Kidney (tissue), 14 donors: ENCODE measurements around the gene GFRA1. TPM values are rescaled to one million over a fixed set of nuclear protein-coding genes. Genes with fewer than 3 reads are reported as not detected.
A peak's percentile ranks its signal among the peaks of the same experiment; 100 is the strongest.

ENCODE experiments used
- DNase-seq, 5 donors: peaks; one replicate each; pipeline ENCODE4 v3.0.0-alpha.2; 2013 to 2020
- FAIRE-seq: peaks from 2 replicates; lab custom pipeline; 2012; peaks lifted over from hg19 to GRCh38; lab: Jason Lieb, UNC
- H3K27ac ChIP-seq, 2 donors: one replicate each; pipeline ENCODE4 v1.7.0; 2013; ENCODE audit warnings: low read depth in 2 of 2, low read length in 2 of 2, inconsistent platforms in 1 of 2
- H3K27me3 ChIP-seq: one replicate; pipeline ENCODE4 v1.7.1; 2013; ENCODE audit warnings: low read length, inconsistent platforms; ENCODE audit not compliant: control insufficient read depth, insufficient read depth
- H3K36me3 ChIP-seq, 3 donors: one replicate each; pipeline versions ENCODE4 v1.7.0 to v1.7.1; 2013; ENCODE audit warnings: low read length in 3 of 3, control low read depth in 1 of 3, inconsistent platforms in 1 of 3; ENCODE audit not compliant: insufficient read depth in 3 of 3, control insufficient read depth in 2 of 3
- H3K4me1 ChIP-seq, 3 donors: one replicate each; pipeline versions ENCODE4 v1.7.0 to v1.7.1; 2013; ENCODE audit warnings: low read length in 3 of 3, inconsistent platforms in 1 of 3, low read depth in 1 of 3; ENCODE audit not compliant: control insufficient read depth in 2 of 3, insufficient read depth in 2 of 3
- H3K4me3 ChIP-seq, 3 donors: one replicate each; pipeline versions ENCODE4 v1.7.0 to v1.8.1; 2013; ENCODE audit warnings: low read length in 3 of 3, control low read depth in 1 of 3, inconsistent platforms in 1 of 3
- H3K9ac ChIP-seq, 3 donors: one replicate each; pipeline versions ENCODE4 v1.7.0 to v1.7.1; 2013; ENCODE audit warnings: low read length in 3 of 3, control low read depth in 1 of 3, inconsistent platforms in 1 of 3
- H3K9me3 ChIP-seq, 3 donors: one replicate each; pipeline versions ENCODE4 v1.7.0 to v1.7.1; 2013; ENCODE audit warnings: low read length in 3 of 3, control low read depth in 1 of 3, inconsistent platforms in 1 of 3; ENCODE audit not compliant: control insufficient read depth in 2 of 3, insufficient read depth in 1 of 3
- CTCF ChIP-seq: IDR thresholded peaks from 3 replicates; pipeline ENCODE4 v1.5.1; 2012; ENCODE audit warnings: mild to moderate bottlenecking, moderate library complexity, borderline replicate concordance; ENCODE audit not compliant: insufficient read depth; ENCODE audit errors: extremely low read depth
- intact Hi-C: fragments of 100-400 bp; cut with DNase I; formaldehyde crosslinking; loops from one replicate; pipeline ENCODE4 v1.11.1; 2022
- polyA plus RNA-seq: library from polyadenylated mRNA; stranded (reverse); fragments of 350-450 nt; fragmentation: Illumina TruSeq; extraction: RNeasy Lipid Tissue Mini Kit (QIAGEN cat#74804); gene quantifications from one replicate; pipeline ENCODE4 v1.2.3, GENCODE V29; 2014; ENCODE audit warnings: low read depth, low replicate concordance; ENCODE audit not compliant: insufficient read depth
- total RNA-seq: library from RNA; stranded (reverse); fragmentation: NEBNext Ultra II Directional; extraction: Animal tissue kit (Norgen Biotek cat#: 25700); gene quantifications from one replicate; pipeline ENCODE4 v1.2.1, GENCODE V29; 2021
- donor health status: control.
- donor health status: control.
- donor health status: control.
- donor health status: control.
- donor health status: control.
- donor health status: DM: yes; HTN: yes; CAD: no.
- donor health status: Normal renal cell carcinoma (clear cell type).

Gene GFRA1
- total and polyA plus RNA-seq, 2 donors from 2014 or later, result 3.0 to 22.3 TPM

DNA sequence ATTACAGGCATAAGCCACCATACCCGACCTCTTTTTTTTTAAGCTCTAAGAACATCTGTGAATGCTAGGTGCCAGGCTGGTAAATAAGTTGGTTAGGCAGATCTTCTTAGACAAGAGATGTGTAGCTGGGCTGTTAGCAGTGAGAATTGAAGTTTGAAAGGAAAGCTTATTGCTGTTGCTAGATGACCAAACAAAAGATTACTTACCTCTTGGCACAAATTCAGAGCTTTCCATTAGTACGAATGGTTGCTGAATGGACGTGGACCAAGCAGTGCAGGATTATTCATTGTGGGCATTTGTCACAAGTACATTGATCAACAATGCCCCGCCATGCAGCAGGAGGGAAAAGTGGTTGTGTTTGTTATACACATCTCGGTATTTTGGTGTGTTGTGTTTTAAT, 131.2 kb downstream of the GFRA1 start:
- H3K9ac ChIP-seq, result no peak overlapping the region
- no peaks in the 10 kb centered on the region for H3K36me3 ChIP-seq
- no peak for TF ChIP-seq CTCF
- H3K27ac ChIP-seq, result no peak overlapping the region
- intact Hi-C loops, result no loop called here
- no peaks in the 10 kb centered on the region for H3K4me1 ChIP-seq
- no peak for DNase-seq
- H3K27me3 ChIP-seq, result no peaks in the 10 kb centered on the region
- no peak overlapping the region for H3K4me3 ChIP-seq
- no peak for FAIRE-seq
- H3K9me3 ChIP-seq, result no peaks in the 10 kb centered on the region

- Histone ChIP-seq H3K9ac (no peak overlapping the region), H3K27ac (no peak overlapping the region), H3K27me3 (no peaks in the 10 kb centered on the region), H3K4me3 (no peak overlapping the region), H3K9me3 (no peaks in the 10 kb centered on the region), H3K4me1 (no peaks in the 10 kb centered on the region), H3K36me3 (no peaks in the 10 kb centered on the region)
- intact Hi-C loops, result no loop called here
- DNase-seq (peak in 3 of 5 donors; percentile 22 to 62 (median 51)), FAIRE-seq (no peak)
- no peak for TF ChIP-seq CTCF
Observed at GRCh38 chr10:116141246-116141645, 131.8 kb downstream of the GFRA1 start.

DNA sequence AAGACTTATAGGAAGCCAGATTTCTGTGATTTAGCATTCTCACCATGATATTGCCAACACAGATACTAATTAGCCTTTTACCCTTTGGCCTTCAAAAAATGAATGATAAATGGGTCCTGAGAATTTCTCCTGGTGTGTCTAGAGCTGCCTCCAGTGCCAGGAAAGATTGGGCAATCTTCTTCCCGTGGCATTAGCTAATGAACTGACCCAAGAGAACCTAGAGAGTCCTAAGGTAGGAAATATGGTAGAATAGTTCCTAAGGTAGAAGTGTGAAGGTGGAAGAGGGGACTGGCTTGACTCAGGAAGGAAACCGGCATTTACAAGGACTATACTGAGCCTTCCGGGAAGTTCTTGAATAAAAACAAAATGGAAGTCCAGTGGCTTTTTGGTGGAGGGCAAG, 133.1 kb downstream of the GFRA1 start:
- no peak overlapping the region for H3K4me3 ChIP-seq
- no peaks in the 10 kb centered on the region for H3K9me3 ChIP-seq
- H3K9ac ChIP-seq, result no peak overlapping the region
- no peaks in the 10 kb centered on the region for H3K27me3 ChIP-seq
- no peak for DNase-seq
- no peak overlapping the region for H3K27ac ChIP-seq
- FAIRE-seq, result no peak
- TF ChIP-seq CTCF, result no peak
- no peaks in the 10 kb centered on the region for H3K4me1 ChIP-seq
- no peaks in the 10 kb centered on the region for H3K36me3 ChIP-seq
- intact Hi-C loops, result no loop called here

GRCh38 chr10:116138897-116139296, 134.1 kb downstream of the GFRA1 start:
- no peaks in the 10 kb centered on the region for H3K27me3 ChIP-seq
- intact Hi-C loops, result no loop called here
- no peaks in the 10 kb centered on the region for H3K36me3 ChIP-seq
- H3K4me3 ChIP-seq, result no peak overlapping the region
- H3K4me1 ChIP-seq, result no peaks in the 10 kb centered on the region
- no peak for DNase-seq
- no peak overlapping the region for H3K27ac ChIP-seq
- H3K9me3 ChIP-seq, result no peaks in the 10 kb centered on the region
- no peak for FAIRE-seq
- TF ChIP-seq CTCF, result no peak
- no peak overlapping the region for H3K9ac ChIP-seq
